HepG2 (cell line): Measurements from ENCODE around the gene SCARF1. TPM values are rescaled to one million over a fixed set of nuclear protein-coding genes. Genes with fewer than 3 reads are reported as not detected.

ENCODE experiments used
- ATAC-seq: fragments of 200-7000 bp; cut with Tn5 transposase; 3 replicates; pipeline ENCODE4 v1.9.1; 2020; ENCODE audit warnings: mild to moderate bottlenecking, moderate library complexity
- BruUV-seq: library from RNA; stranded (reverse); fragments of 400-500 nt; replicated peaks from 2 replicates; lab custom pipeline; 2021; lab: Mats Ljungman, UMichigan
- CTCF ChIA-PET: fragments of 300-600 bp; formaldehyde crosslinking; extraction: SDS; loops from one replicate; lab custom pipeline; 2021; ENCODE audit warnings: low total read pairs, inconsistent platforms, low intra/inter-chr PET ratio; lab: Yijun Ruan, JAX
- POLR2A ChIA-PET: fragments of 350-600 bp; sonication (Branson Sonifier 250); formaldehyde crosslinking; loops from one replicate; lab custom pipeline; 2020; ENCODE audit warnings: antibody characterized with exemption, inconsistent platforms; lab: Yijun Ruan, JAX
- DNase-seq: peaks from one replicate; pipeline ENCODE4 v3.0.0-alpha.2; 2015; ENCODE audit warnings: low spot score
- FAIRE-seq: peaks from 3 replicates; lab custom pipeline; 2011; peaks lifted over from hg19 to GRCh38; lab: Jason Lieb, UNC
- H2AFZ ChIP-seq: one replicate; pipeline ENCODE4 v1.6.1; 2011; ENCODE audit warnings: low read length, inconsistent platforms
- H3K27ac ChIP-seq: fragments of 300-600 bp; 3 replicates; pipeline ENCODE4 v1.8.0; 2011; ENCODE audit warnings: mixed run types, mild to moderate bottlenecking, mixed read lengths, low read length, inconsistent platforms; ENCODE audit not compliant: insufficient read depth; ENCODE audit errors: extremely low read length
- H3K27me3 ChIP-seq, 2 experiments: fragments of 200-600 bp in 1 of 2; 2 replicates in 1 of 2; 3 replicates in 1 of 2; pipeline versions ENCODE4 v1.6.0 to v1.8.0; 2011; ENCODE audit warnings: low read length in 2 of 2, mild to moderate bottlenecking in 2 of 2, moderate library complexity in 2 of 2, inconsistent platforms in 1 of 2; ENCODE audit not compliant: insufficient read depth in 2 of 2, control insufficient read depth in 1 of 2
- H3K36me3 ChIP-seq, 2 experiments: fragments of 200-600 bp in 1 of 2; replicated peaks in 1 of 2; 2 replicates in 1 of 2; 3 replicates in 1 of 2; pipeline versions ENCODE4 v1.5.1 to v1.8.0; 2011; ENCODE audit warnings: low read length in 2 of 2, inconsistent platforms in 1 of 2; ENCODE audit not compliant: insufficient read depth in 2 of 2, control insufficient read depth in 1 of 2
- H3K4me1 ChIP-seq: 2 replicates; pipeline ENCODE4 v1.5.1; 2012; ENCODE audit warnings: low read length, inconsistent platforms; ENCODE audit not compliant: insufficient read depth
- H3K4me2 ChIP-seq: 2 replicates; pipeline ENCODE4 v1.6.0; 2011; ENCODE audit warnings: low read depth, low read length, inconsistent platforms
- H3K4me3 ChIP-seq, 3 experiments: fragments of 200-600 bp in 1 of 3; sonication (generic), shearing (Covaris generic) in 1 of 3; replicated peaks in 1 of 3; 2 replicates each; pipeline ENCODE4 v1.5.1; 2011 to 2016; ENCODE audit warnings: low read length in 3 of 3, inconsistent platforms in 2 of 3, low read depth in 2 of 3, mild to moderate bottlenecking in 2 of 3, control low read depth in 1 of 3, mixed read lengths in 1 of 3; ENCODE audit not compliant: insufficient read depth in 1 of 3
- H3K79me2 ChIP-seq: one replicate; pipeline ENCODE4 v1.6.1; 2011; ENCODE audit warnings: low read length, inconsistent platforms; ENCODE audit not compliant: insufficient read depth
- H3K9ac ChIP-seq: 2 replicates; pipeline ENCODE4 v1.6.0; 2011; ENCODE audit warnings: mild to moderate bottlenecking, low read depth, low read length, inconsistent platforms; ENCODE audit not compliant: insufficient read depth
- H3K9me3 ChIP-seq: 2 replicates; pipeline ENCODE4 v1.5.1; 2012; ENCODE audit warnings: mild to moderate bottlenecking, low read length
- H4K20me1 ChIP-seq: 2 replicates; pipeline ENCODE4 v1.6.0; 2011; ENCODE audit warnings: inconsistent platforms, mild to moderate bottlenecking, low read length, moderate library complexity; ENCODE audit not compliant: insufficient read depth
- CEBPZ ChIP-seq: IDR thresholded peaks from 2 replicates; pipeline ENCODE4 v1.6.1; 2012; ENCODE audit warnings: low read length, improper control_type of control experiment
- ERF ChIP-seq: IDR thresholded peaks from 2 replicates; pipeline ENCODE4 v1.6.1; 2018; ENCODE audit warnings: missing biosample characterization, missing genetic modification reagents
- HMG20A ChIP-seq: IDR thresholded peaks from 2 replicates; pipeline ENCODE4 v1.6.1; 2016; ENCODE audit warnings: borderline replicate concordance
- MBD4 ChIP-seq: IDR thresholded peaks from 2 replicates; pipeline ENCODE4 v1.6.1; 2012; ENCODE audit warnings: low read length, inconsistent platforms, borderline replicate concordance
- PAX8 ChIP-seq: sonication (generic); formaldehyde crosslinking; IDR thresholded peaks from 2 replicates; pipeline ENCODE4 v1.8.0; 2022; ENCODE audit warnings: mild to moderate bottlenecking, missing genetic modification reagents, borderline replicate concordance
- PLRG1 ChIP-seq: fragments of 450-650 bp; conservative IDR thresholded peaks from 2 replicates; pipeline ENCODE4 v1.6.1; 2016
- POLR2G ChIP-seq: fragments of 200-400 bp; formaldehyde crosslinking; IDR thresholded peaks from 2 replicates; pipeline ENCODE4 v1.6.1; 2018; ENCODE audit warnings: mild to moderate bottlenecking, low read depth, low read length, moderate library complexity
- SUZ12 ChIP-seq: fragments of 150-350 bp; IDR thresholded peaks from 2 replicates; pipeline ENCODE4 v1.6.1; 2014; ENCODE audit warnings: low read depth, low read length
- ZNF274 ChIP-seq: sonication (generic); formaldehyde crosslinking; IDR thresholded peaks from 2 replicates; pipeline ENCODE4 v1.5.1; 2020; ENCODE audit warnings: mild to moderate bottlenecking, missing genetic modification reagents
- ZNF362 ChIP-seq: sonication (generic); formaldehyde crosslinking; IDR thresholded peaks from 2 replicates; pipeline ENCODE4 v1.4.0; 2020; ENCODE audit warnings: missing genetic modification reagents, mild to moderate bottlenecking, borderline replicate concordance
- ZNF691 ChIP-seq: sonication (generic); formaldehyde crosslinking; IDR thresholded peaks from 2 replicates; pipeline ENCODE4 v1.4.0; 2020; ENCODE audit warnings: missing genetic modification reagents, low read depth, mild to moderate bottlenecking, borderline replicate concordance
- ZNF747 ChIP-seq: sonication (generic); formaldehyde crosslinking; IDR thresholded peaks from 2 replicates; pipeline ENCODE4 v1.8.1; 2023; ENCODE audit warnings: missing genetic modification reagents, mild to moderate bottlenecking, borderline replicate concordance
- ZSCAN21 ChIP-seq: sonication (generic); formaldehyde crosslinking; IDR thresholded peaks from 2 replicates; pipeline ENCODE4 v1.8.0; 2022; ENCODE audit warnings: mild to moderate bottlenecking, missing genetic modification reagents, moderate library complexity, borderline replicate concordance
- ZXDC ChIP-seq: sonication (generic); formaldehyde crosslinking; IDR thresholded peaks from 2 replicates; pipeline ENCODE4 v1.5.0; 2020; ENCODE audit warnings: mild to moderate bottlenecking, missing genetic modification reagents
- WGBS: methylation state at CpG from one replicate; pipeline ENCODE4 v1.1.6; 2017; ENCODE audit warnings: low lambda C conversion rate; 5-methylcytosine and 5-hydroxymethylcytosine counted together
- in situ Hi-C: cut with HindIII; loops from 2 replicates; pipeline ENCODE4 v1.10.0; 2017; ENCODE audit warnings: low pct_unique_long_range_greater_than_20kb; ENCODE audit not compliant: extremely low pct_ligation_motif_present
- intact Hi-C: fragments of 100-400 bp; cut with micrococcal nuclease; formaldehyde crosslinking; loops from one replicate; pipeline ENCODE4 v1.10.0; 2022; ENCODE audit not compliant: unreplicated experiment
- polyA plus RNA-seq, 8 experiments: library from polyadenylated mRNA; depleted of rRNA in 3 of 8; stranded (reverse) in 7 of 8; unstranded in 1 of 8; fragments of >200 nt; fragmentation: Illumina TruSeq in 4 of 8; extraction: Trizol in 4 of 8; gene quantifications; 2 replicates each; pipeline versions ENCODE4 v1.2.1 to v1.2.3, GENCODE V29; 2011 to 2016; ENCODE audit warnings: low read depth in 4 of 8, missing spikeins in 1 of 8, mixed read lengths in 1 of 8; ENCODE audit not compliant: insufficient read depth in 1 of 8
- total RNA-seq, 5 experiments: library from RNA; depleted of rRNA; stranded (reverse); fragments of >200 nt; fragmentation: Illumina TruSeq; extraction: Trizol; gene quantifications; 2 replicates each; pipeline ENCODE4 v1.2.3, GENCODE V29; 2016; ENCODE audit warnings: low read depth in 1 of 5
- TF ChIP-seq, protein P1 (sequence below): sonication (generic); formaldehyde crosslinking; IDR thresholded peaks from 2 replicates; pipeline ENCODE4 v1.8.0; 2023; ENCODE audit warnings: mild to moderate bottlenecking, missing genetic modification reagents

Gene SCARF1
- total and polyA plus RNA-seq, 2 of the 13 experiments (the other 11 are each of a cell fraction or from before 2014, with no cell fraction given) = 0.24 to 0.71 TPM

GRCh38 chr17:1606352-1606985 is 39.1 kb downstream of the SCARF1 start:
- Histone ChIP-seq H4K20me1 (no peaks in the 10 kb centered on the region), H2AFZ (no peak overlapping the region), H3K27me3 (no peaks in the 10 kb centered on the region), H3K36me3 (no peaks in the 10 kb centered on the region; a peak in 2 of 5 replicates), H3K27ac (peak overlapping the region; percentile 52), H3K4me1 (peaks cover 72% of the 10 kb centered on the region), H3K4me2 (peak overlapping the region; percentile 51), H3K9me3 (peaks cover 6% of the 10 kb centered on the region; the same call in 1 of the 2 replicates), H3K4me3 (no peak overlapping the region), H3K79me2 (no peaks in the 10 kb centered on the region), H3K9ac (peak overlapping the region; percentile 12)
- DNase-seq = no peak
- intact Hi-C loops (no loop called here), in situ Hi-C loops (no loop called here)
- no peak for FAIRE-seq
- ChIA-PET CTCF (no interaction called here), POLR2A (interaction anchor here (0.8 to 1.2 kb wide), 2 partner anchors 8 to 22 kb away, joined by 3 to 4 read pairs; partner anchors contain the start of gene SLC43A2)
- ATAC-seq = peak; percentile 76
- no TSS peak for BruUV-seq
- WGBS = 37% methylated on average over 7 of the region's 26 CpGs
- TF ChIP-seq MBD4 (no peak), POLR2G (no peak), PLRG1 (no peak), PAX8 (CRISPR knock-in tag) (no peak), ZNF691 (CRISPR knock-in tag) (no peak), SUZ12 (no peak), HMG20A (CRISPR knock-in tag) (no peak), CEBPZ (no peak), ZXDC (CRISPR knock-in tag) (no peak), ZNF274 (CRISPR knock-in tag) (no peak), ZSCAN21 (CRISPR knock-in tag) (no peak), ZNF747 (CRISPR knock-in tag) (0 out of 2 replicates have a peak, but pooled peaks have one; percentile 45), ERF (peak; percentile 51; the same call in 1 of the 2 replicates), ZNF362 (CRISPR knock-in tag) (no peak)
- TF ChIP-seq, protein P1, sequence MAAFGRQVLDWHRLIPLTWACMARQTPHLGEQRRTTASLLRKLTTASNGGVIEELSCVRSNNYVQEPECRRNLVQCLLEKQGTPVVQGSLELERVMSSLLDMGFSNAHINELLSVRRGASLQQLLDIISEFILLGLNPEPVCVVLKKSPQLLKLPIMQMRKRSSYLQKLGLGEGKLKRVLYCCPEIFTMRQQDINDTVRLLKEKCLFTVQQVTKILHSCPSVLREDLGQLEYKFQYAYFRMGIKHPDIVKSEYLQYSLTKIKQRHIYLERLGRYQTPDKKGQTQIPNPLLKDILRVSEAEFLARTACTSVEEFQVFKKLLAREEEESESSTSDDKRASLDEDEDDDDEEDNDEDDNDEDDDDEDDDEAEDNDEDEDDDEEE (CRISPR knock-in tag) = no peak
